A673 (cell line): ENCODE measurements around the gene NUDT5. TPM values are rescaled to one million over a fixed set of nuclear protein-coding genes. Genes with fewer than 3 reads are reported as not detected.
A peak's percentile ranks its signal among the peaks of the same experiment; 100 is the strongest.

Source experiments
- BruUV-seq: library from RNA; stranded (reverse); fragments of 400-500 nt; replicated peaks from 2 replicates; lab custom pipeline; 2021; lab: Mats Ljungman, UMichigan
- CTCF ChIA-PET: fragments of 300-600 bp; sonication (Branson Sonifier 250); formaldehyde crosslinking; loops from one replicate; lab custom pipeline; 2022; ENCODE audit warnings: antibody characterized with exemption; lab: Charles Lee
- POLR2A ChIA-PET: fragments of 300-600 bp; sonication (Branson Sonifier 250); formaldehyde crosslinking; loops from one replicate; lab custom pipeline; 2022; ENCODE audit warnings: antibody characterized with exemption; ENCODE audit not compliant: low non-redundant PET; lab: Charles Lee
- DNase-seq: peaks from one replicate; pipeline ENCODE4 v3.0.0-alpha.2; 2015; ENCODE audit warnings: low spot score
- H3K27ac ChIP-seq: fragments of 200-600 bp; sonication (generic); 2 replicates; pipeline ENCODE4 v1.5.1; 2016; ENCODE audit warnings: mixed run types, low read depth, mild to moderate bottlenecking, mixed read lengths, antibody characterized with exemption, low read length; ENCODE audit not compliant: poor library complexity, severe bottlenecking
- H3K27me3 ChIP-seq: fragments of 200-600 bp; sonication (generic); replicated peaks from 2 replicates; pipeline ENCODE4 v1.6.1; 2017; ENCODE audit warnings: mixed run types, low read depth, mild to moderate bottlenecking, mixed read lengths, antibody characterized with exemption, low read length; ENCODE audit not compliant: insufficient read depth, poor library complexity
- H3K36me3 ChIP-seq: fragments of 200-600 bp; sonication (generic); 2 replicates; pipeline ENCODE4 v1.6.1; 2016; ENCODE audit warnings: mixed run types, mild to moderate bottlenecking, mixed read lengths, antibody characterized with exemption, low read length; ENCODE audit not compliant: insufficient read depth, poor library complexity, severe bottlenecking
- H3K4me1 ChIP-seq: fragments of 200-600 bp; sonication (generic); 2 replicates; pipeline ENCODE4 v1.6.1; 2017; ENCODE audit warnings: mixed run types, mild to moderate bottlenecking, mixed read lengths, antibody characterized with exemption, low read length; ENCODE audit not compliant: insufficient read depth, poor library complexity, severe bottlenecking
- H3K4me3 ChIP-seq: fragments of 200-600 bp; sonication (generic); 2 replicates; pipeline ENCODE4 v1.5.1; 2016; ENCODE audit warnings: low read depth, mixed run types, mild to moderate bottlenecking, mixed read lengths, low read length; ENCODE audit not compliant: poor library complexity, severe bottlenecking
- H3K9me3 ChIP-seq: fragments of 200-600 bp; sonication (generic); 2 replicates; pipeline ENCODE4 v1.6.1; 2016; ENCODE audit warnings: mixed run types, low read depth, mild to moderate bottlenecking, mixed read lengths, antibody characterized with exemption, low read length; ENCODE audit not compliant: poor library complexity, severe bottlenecking
- EZH2 ChIP-seq: fragments of 200-600 bp; sonication (generic); IDR thresholded peaks from 2 replicates; pipeline ENCODE4 v1.6.1; 2017; ENCODE audit warnings: borderline replicate concordance, low read depth, mild to moderate bottlenecking, mixed read lengths, antibody characterized with exemption, low read length; ENCODE audit not compliant: poor library complexity, severe bottlenecking
- intact Hi-C: fragments of 100-400 bp; cut with micrococcal nuclease; formaldehyde crosslinking; loops from one replicate; pipeline ENCODE4 v1.10.0; 2022; ENCODE audit not compliant: unreplicated experiment
- total RNA-seq: library from RNA; stranded (reverse); gene quantifications from 2 replicates; pipeline ENCODE4 v1.2.3, GENCODE V29; 2021
- TF ChIP-seq, protein P1 (sequence below): fragments of 300-800, 200-600 bp; sonication (generic); conservative IDR thresholded peaks from 2 replicates; pipeline ENCODE4 v1.5.1; 2017; ENCODE audit warnings: low read depth, mild to moderate bottlenecking, antibody characterized with exemption, low read length, moderate library complexity, mixed read lengths

NUDT5 gene
- total RNA-seq, 1 experiment from 2014 or later, result 137 TPM

DNA sequence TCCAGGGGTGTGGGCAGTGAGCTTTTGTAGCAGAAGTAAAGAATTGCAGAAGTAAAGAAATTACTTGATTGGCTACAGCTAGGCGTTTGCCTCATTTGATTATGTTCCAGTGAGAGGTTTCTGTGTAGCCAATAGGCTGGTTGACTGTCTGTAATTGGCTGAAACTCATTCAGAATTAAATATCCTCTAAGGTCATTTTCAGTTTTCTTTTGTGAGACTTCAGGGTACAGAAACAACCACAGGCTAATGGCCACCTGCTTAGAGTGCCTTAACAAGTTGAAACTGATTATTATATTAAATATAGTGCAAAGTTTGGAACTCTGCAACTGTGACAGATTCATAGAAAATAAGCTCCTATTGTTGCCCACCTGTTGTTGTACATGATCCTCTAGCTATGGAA, 55.7 kb downstream of the NUDT5 start:
- no TSS peak for BruUV-seq
- CTCF ChIA-PET, result no interaction called here
- Histone ChIP-seq H3K4me1 (no peaks in the 10 kb centered on the region), H3K27ac (no peak overlapping the region), H3K36me3 (peaks cover 43% of the 10 kb centered on the region), H3K9me3 (no peaks in the 10 kb centered on the region), H3K27me3 (no peaks in the 10 kb centered on the region), H3K4me3 (no peak overlapping the region)
- intact Hi-C loops, result no loop called here
- POLR2A ChIA-PET, result no interaction called here
- no peak for TF ChIP-seq EZH2
- TF ChIP-seq, protein P1, sequence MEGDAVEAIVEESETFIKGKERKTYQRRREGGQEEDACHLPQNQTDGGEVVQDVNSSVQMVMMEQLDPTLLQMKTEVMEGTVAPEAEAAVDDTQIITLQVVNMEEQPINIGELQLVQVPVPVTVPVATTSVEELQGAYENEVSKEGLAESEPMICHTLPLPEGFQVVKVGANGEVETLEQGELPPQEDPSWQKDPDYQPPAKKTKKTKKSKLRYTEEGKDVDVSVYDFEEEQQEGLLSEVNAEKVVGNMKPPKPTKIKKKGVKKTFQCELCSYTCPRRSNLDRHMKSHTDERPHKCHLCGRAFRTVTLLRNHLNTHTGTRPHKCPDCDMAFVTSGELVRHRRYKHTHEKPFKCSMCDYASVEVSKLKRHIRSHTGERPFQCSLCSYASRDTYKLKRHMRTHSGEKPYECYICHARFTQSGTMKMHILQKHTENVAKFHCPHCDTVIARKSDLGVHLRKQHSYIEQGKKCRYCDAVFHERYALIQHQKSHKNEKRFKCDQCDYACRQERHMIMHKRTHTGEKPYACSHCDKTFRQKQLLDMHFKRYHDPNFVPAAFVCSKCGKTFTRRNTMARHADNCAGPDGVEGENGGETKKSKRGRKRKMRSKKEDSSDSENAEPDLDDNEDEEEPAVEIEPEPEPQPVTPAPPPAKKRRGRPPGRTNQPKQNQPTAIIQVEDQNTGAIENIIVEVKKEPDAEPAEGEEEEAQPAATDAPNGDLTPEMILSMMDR, result no peak
- no peak for DNase-seq

DNA sequence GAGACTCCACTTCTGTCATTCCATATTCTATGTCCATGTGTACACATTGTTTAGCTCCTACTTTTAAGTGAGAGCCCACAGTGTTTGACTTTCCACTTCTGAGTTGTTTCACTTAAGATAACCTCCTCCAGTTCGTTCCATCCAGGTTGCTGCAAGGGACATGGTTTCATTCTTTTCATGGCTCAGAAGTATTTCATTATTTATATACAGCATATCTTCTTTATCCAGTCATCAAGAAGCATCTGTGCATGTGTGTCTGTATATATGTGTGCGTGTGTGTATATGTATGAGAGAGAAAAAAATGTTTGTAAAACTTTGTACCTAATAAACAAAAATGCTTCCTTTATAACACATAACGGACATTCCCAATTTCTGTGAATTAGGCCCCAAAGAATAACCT, 60.1 kb downstream of the NUDT5 start:
- no peak for TF ChIP-seq EZH2
- TF ChIP-seq, protein P1, result no peak
- peaks cover 19% of the 10 kb centered on the region for H3K36me3 ChIP-seq
- no peaks in the 10 kb centered on the region for H3K4me1 ChIP-seq
- H3K4me3 ChIP-seq, result no peak overlapping the region
- no peaks in the 10 kb centered on the region for H3K27me3 ChIP-seq
- ChIA-PET POLR2A (no interaction called here), CTCF (no interaction called here)
- intact Hi-C loops, result no loop called here
- H3K27ac ChIP-seq, result no peak overlapping the region
- no peak for DNase-seq
- no peaks in the 10 kb centered on the region for H3K9me3 ChIP-seq
- BruUV-seq, result no TSS peak

DNA sequence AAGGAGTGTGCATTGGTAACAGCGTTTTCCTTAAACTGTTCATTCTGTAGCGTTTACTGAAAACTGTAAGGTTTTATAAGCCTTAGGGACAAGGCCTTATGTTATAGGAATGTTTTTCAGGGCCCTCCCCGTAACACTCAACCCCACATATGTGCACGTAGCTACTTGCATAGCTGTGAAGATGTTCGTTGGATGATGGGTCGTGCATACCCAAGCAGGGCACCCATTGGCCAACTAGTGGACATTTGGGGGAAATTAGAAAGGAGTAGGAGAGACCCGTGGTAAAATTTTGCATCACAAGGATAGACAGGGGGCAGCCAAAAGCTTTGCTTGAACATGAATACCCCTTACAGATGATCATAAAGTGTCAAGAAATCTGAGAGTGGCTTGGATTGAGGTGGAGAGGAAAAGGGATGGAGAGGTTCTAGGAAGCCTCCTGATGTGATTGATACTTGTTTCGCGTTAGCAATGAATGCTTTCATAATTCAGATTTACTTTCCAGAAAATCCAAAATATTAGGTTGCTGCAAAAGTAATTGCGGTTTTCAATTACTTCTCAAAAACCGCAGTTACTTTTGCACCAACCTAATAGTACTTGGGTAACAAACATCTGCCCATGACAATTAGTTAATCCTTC, 65.3 kb downstream of the NUDT5 start:
- TSS peak; percentile 48 for BruUV-seq
- DNase-seq, result peak; percentile 89
- ChIA-PET CTCF (no interaction called here), POLR2A (no interaction called here)
- Histone ChIP-seq H3K4me3 (peak overlapping the region; percentile 70), H3K36me3 (no peaks in the 10 kb centered on the region), H3K9me3 (no peaks in the 10 kb centered on the region), H3K4me1 (no peaks in the 10 kb centered on the region), H3K27ac (no peak overlapping the region), H3K27me3 (no peaks in the 10 kb centered on the region)
- no peak for TF ChIP-seq EZH2
- TF ChIP-seq, protein P1, result peak; percentile 68
- intact Hi-C loops, result no loop called here
